ENCODE results near the gene BTBD2.

Gene BTBD2

DNA sequence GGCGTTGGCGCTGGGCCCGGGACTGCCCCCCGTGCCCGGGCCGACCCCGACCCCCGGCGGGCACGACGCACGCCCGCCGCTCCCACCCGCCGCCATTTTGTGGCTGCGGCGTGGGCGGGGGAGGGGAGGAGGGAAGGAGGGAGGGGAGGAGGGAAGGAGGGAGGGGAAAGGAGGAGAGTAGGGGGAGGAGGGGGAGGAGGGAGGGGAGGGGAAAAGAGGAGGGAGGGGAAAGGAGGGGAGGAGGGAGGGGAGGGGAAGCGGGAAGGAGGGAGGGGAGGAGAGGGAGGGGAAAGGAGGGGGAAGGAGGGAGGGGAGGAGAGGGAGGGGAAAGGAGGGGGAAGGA lies at the start of gene BTBD2:
Gene BTBD2, minus strand, starts transcription at position 107 of the 343 bp plus-strand sequence. Its CDS starts 11 bp downstream, at position 96.
- peak in 1 of 2 donors; percentile 41 for DNase-seq (ENCODE audit: low read depth in 1 of 2, low spot score in 1 of 2)

DNA sequence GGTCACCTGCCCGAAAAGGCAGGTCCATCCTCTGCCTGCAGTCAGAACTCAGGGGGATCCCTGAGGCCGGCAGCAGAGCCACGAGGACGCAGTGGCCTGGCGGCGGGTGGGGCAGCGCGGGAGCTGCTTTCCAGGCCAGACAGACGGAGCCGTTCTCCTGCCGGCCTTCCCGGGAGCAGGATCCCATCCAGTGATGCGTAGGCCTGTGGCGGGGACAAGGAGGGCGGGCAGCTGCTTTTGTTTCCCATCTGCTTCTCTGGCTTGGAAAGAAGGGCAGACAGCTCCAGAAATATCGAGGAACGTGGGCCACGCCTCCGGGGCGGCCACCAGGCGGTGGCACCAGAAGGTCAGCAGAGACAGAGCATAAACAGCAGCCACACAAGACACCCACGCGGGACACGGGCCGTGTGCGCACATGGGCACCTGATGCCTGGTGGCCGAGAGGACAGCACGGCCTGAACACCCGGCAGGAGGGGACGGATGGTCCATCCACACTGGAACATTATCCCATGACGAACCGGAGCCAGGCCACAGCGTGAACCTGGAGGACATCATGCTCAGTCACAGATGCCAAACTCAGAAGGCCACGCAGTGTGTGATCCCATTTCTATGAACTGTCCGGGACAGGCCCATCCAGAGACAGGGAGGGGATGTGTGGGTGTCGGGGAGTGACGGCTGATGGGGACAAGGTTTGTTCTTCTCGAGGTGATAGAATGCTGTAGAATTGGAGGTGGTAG lies 49.4 kb upstream of the BTBD2 start:
- DNase-seq (ENCODE audit: low read depth in 1 of 2, low spot score in 1 of 2), result no peak

GRCh38 chr19:2064395-2064787 lies 48.9 kb upstream of the BTBD2 start:
- no peak for DNase-seq (ENCODE audit: low read depth in 1 of 2, low spot score in 1 of 2)

GRCh38 chr19:2063824-2064223 lies 48.3 kb upstream of the BTBD2 start:
- DNase-seq (ENCODE audit: low read depth in 1 of 2, low spot score in 1 of 2), result no peak

DNA sequence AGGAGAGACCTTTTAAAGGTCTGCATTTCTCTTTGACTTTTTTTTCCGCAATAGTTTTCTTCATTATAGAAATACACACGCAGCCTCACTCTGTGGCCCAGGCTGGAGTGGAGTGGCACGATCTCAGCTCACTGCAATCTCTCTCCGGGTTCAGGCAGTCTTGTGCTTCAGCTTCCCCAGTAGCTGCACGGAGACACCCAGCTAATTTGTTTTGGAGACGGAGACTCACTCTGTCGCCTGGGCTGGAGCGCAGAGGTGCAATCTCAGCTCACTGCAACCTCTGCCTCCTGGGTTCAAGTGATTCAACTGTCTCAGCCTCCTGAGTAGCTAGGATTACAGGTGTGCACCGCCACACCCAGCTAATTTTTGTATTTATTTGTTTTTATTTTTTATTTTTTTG lies 47.3 kb upstream of the BTBD2 start:
- no peak for DNase-seq (ENCODE audit: low read depth in 1 of 2, low spot score in 1 of 2)

DNA sequence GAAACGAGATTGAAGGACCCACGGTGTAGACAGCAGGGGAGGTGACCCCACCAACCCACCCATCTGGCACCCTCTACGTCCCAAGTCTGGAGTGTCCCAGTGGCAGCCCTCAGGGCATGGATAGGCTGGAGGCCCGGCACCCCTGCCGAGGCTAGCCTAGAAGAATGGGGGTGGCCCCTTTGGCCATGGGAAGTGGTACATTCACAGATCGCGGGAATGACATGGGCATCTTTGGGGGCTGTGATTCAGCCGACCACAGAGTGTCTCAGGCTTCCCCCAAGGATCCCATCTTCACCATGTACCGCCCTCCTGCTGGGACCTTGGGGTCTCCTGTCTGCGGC lies 46.8 kb upstream of the BTBD2 start:
- no peak for DNase-seq (ENCODE audit: low read depth in 1 of 2, low spot score in 1 of 2)

GRCh38 chr19:2061495-2062388 lies 46.2 kb upstream of the BTBD2 start:
- DNase-seq (ENCODE audit: low read depth in 1 of 2, low spot score in 1 of 2), result peak; percentile 99 to 100

DNA sequence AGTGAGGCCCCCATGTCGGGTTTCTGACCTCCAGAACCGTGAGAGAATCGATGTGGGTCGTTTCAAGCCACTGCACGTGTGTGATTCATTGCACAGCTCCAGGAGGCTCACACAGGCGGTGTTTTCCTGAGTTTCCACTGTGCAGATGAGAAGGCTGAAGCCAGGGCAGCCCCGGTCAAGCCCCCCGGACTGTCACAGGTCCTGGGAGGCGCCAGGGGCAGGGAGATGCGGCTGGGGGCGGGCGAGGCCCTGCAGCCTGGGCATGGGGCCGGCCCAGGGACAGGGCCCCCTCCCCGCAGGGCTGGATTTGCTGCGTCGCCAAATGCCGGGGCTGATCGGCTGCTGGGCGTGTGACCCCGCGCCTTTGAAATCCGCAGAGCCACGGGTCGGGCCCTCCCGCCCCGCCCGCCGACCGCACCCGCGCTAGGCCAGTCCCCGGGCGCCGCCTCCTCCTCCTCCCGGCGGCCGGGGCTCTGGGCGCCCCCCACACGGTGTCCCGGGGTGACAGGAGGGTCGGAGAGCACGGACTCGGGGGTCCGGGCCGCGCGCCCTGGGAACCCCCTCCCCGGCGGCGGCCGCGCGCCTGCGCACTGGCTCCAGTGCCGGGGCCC lies 45.5 kb upstream of the BTBD2 start:
- DNase-seq (ENCODE audit: low read depth in 1 of 2, low spot score in 1 of 2), result no peak

GRCh38 chr19:2059422-2060201 lies 44.1 kb upstream of the BTBD2 start:
- DNase-seq (ENCODE audit: low read depth in 1 of 2, low spot score in 1 of 2), result no peak

DNA sequence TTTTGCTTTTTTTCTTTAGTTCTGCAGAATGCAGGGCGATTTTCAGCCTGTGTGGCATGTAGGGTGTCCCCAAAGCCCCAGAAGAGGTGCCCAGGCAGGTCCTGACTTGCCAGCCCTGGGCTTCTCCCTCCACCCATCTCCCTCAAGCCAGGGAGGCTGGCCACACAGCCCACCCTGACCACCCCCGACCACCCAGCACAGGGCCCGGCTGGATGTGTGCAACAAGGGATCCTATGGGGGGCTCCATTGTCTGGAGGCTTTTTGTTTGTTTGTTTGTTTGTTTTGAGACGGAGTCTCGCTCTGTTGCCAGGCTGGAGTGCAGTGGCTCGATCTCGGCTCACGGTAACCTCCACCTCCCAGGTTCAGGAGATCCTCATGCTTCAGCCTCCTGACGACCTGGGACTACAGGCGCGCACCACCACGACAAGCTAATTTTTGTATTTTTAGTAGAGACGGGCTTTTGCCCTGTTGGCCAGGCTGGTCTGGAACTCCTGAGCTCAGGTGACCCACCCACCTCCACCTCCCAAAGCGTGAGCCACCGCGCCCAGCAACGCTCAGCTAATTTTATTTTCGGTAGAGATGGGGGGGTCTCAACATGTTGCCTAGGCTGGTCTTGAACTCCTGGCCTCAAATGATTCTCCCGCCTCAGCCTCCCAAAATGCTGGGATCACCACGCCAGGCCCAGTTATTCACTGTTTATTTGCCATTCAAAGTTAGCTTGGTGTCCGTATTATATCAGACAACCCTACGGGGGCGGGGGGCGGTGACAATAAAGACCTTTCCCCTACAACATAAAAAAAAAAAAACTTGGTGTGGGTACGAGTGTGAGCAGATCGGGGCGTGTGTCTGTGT lies 43.3 kb upstream of the BTBD2 start:
- no peak for DNase-seq (ENCODE audit: low read depth in 1 of 2, low spot score in 1 of 2)

- DNase-seq (ENCODE audit: low read depth in 1 of 2, low spot score in 1 of 2), result no peak
Observed at GRCh38 chr19:2057484-2058469, 42.3 kb upstream of the BTBD2 start.

DNA sequence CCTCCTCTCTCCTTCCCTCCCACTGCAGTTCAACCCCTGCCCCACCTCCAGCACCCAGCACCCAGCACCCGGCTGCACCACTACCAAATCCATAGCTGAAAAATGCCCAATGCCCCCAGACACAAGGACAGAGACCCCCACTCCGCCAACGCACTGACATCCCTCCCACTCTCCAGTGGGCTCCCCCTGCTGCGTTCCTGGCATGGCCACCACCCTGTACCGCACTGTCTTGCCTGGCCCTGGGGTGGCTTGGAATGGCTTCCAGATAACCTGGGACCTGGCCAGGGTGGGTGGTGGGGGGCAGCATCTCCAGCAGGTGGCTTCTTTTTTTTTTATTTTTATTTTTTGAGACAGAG lies 41.3 kb upstream of the BTBD2 start:
- DNase-seq (ENCODE audit: low read depth in 1 of 2, low spot score in 1 of 2), result no peak

DNA sequence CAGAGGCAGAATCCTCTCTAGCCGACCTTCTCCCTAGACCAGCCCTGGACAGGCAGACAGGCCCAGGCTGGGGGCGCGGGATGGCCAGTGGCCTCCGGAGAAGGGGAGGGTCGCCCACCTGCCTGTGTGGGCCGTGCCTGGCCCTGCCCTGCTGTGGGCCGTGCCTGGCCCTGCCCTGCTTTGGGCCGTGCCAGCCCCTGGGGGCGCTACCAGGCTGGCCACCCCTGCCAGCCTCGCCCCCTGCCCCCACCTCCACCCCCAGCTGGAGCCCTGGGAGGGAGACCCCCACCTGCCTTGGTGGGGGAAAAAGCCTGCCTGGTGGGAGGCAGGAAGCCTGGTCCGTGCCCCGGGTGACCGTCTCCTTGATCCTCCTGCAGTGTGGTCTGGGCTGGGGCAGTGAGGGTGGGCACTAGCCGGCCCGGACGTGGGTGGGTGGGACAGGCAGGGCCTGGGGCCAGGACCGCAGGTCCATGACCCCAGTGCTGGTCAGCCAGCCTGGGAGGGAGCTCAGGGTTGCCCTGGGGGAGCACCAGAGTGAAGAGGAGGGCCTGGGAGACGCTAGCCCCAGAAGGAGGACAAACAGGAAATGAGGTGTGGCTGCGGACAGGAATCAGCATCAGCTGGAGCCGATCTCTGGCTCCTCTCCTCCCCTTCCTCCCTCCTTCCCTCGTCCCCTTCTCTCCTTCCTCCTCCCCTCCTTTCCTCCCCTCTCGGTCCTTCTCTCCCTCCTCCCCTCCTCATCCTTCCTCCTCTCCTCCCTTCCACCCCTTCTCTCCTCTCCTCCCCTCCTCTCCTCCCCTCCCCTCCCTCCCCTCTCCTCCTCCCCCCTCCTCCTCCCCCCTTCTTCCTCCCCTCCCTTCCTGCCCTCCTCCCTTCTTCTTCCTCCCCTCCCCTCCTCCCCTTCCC lies 40.7 kb upstream of the BTBD2 start:
- no peak for DNase-seq (ENCODE audit: low read depth in 1 of 2, low spot score in 1 of 2)

DNA sequence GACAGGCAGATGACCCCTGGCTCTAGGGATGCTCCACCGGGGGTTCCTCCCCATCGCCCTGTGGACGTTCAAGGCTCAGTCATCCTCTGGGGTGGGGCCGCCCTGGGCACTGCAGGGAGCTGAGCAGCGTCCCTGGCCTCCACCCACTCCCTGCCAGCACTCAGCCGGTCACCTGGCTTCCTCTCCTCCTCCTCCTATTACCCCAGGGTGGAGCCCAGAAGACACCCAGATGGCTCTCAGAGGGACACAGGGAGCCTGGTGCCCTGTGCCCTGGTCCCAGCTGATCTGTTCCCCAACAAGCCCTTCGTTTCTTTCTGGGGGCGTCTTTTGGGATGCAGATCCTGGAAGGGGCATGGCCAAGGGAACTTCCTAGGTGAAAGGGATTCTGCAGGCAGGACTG lies 39.2 kb upstream of the BTBD2 start:
- no peak for DNase-seq (ENCODE audit: low read depth in 1 of 2, low spot score in 1 of 2)

- no peak for DNase-seq (ENCODE audit: low read depth in 1 of 2, low spot score in 1 of 2)
Observed at GRCh38 chr19:2053601-2054389, 38.3 kb upstream of the BTBD2 start.

- no peak for DNase-seq (ENCODE audit: low read depth in 1 of 2, low spot score in 1 of 2)
Observed at GRCh38 chr19:2051773-2052704, 36.5 kb upstream of the BTBD2 start.

Data from stimulated activated CD4-positive, alpha-beta T cell treated with anti-CD3 and anti-CD28 coated beads, Interleukin-15, amount 100 ng/mL, for 1 hour (primary cell).